DOHH2 (cell line): ENCODE data around the gene TTC8.

Source experiments
- H3F3A ChIP-seq: fragments of 200-600 bp; sonication (generic), shearing (Covaris generic); 2 replicates; pipeline ENCODE4 v1.6.0; 2016; ENCODE audit warnings: antibody characterized with exemption, mild to moderate bottlenecking; ENCODE audit not compliant: control insufficient read depth, insufficient read depth
- H3K27ac ChIP-seq: fragments of 200-600 bp; sonication (generic); 2 replicates; pipeline ENCODE4 v1.5.1; 2014; ENCODE audit warnings: low read depth, mild to moderate bottlenecking, low read length, moderate library complexity
- H3K27me3 ChIP-seq: fragments of 200-600 bp; sonication (generic); 2 replicates; pipeline ENCODE4 v1.6.1; 2014; ENCODE audit warnings: mild to moderate bottlenecking, low read length, mixed read lengths; ENCODE audit not compliant: control insufficient read depth
- H3K36me3 ChIP-seq: fragments of 200-600 bp; sonication (generic); 2 replicates; pipeline ENCODE4 v1.6.1; 2014; ENCODE audit warnings: mild to moderate bottlenecking, low read length, moderate library complexity, mixed read lengths; ENCODE audit not compliant: control insufficient read depth
- H3K4me1 ChIP-seq: fragments of 200-600 bp; sonication (generic); 2 replicates; pipeline ENCODE4 v1.6.1; 2014; ENCODE audit warnings: mild to moderate bottlenecking, low read length, mixed read lengths; ENCODE audit not compliant: control insufficient read depth
- H3K4me2 ChIP-seq: fragments of 200-600 bp; sonication (generic); 2 replicates; pipeline ENCODE4 v1.6.0; 2014; ENCODE audit warnings: mild to moderate bottlenecking, low read length, moderate library complexity
- H3K4me3 ChIP-seq: fragments of 200-600 bp; sonication (generic); 2 replicates; pipeline ENCODE4 v1.5.1; 2014; ENCODE audit warnings: mild to moderate bottlenecking, low read length, mixed read lengths
- H3K79me2 ChIP-seq: fragments of 200-600 bp; sonication (generic); 2 replicates; pipeline ENCODE4 v1.6.1; 2014; ENCODE audit warnings: mild to moderate bottlenecking, low read length, mixed read lengths; ENCODE audit not compliant: control insufficient read depth
- H3K9me2 ChIP-seq: fragments of 200-600 bp; sonication (generic); replicated peaks from 2 replicates; pipeline ENCODE4 v1.6.1; 2014; ENCODE audit warnings: mild to moderate bottlenecking, low read length, mixed read lengths; ENCODE audit not compliant: control insufficient read depth
- H3K9me3 ChIP-seq: fragments of 200-600 bp; sonication (generic); 2 replicates; pipeline ENCODE4 v1.6.1; 2014; ENCODE audit warnings: antibody characterized with exemption, low read length, mixed read lengths; ENCODE audit not compliant: control insufficient read depth, insufficient read depth
- H4K20me1 ChIP-seq: fragments of 200-600 bp; sonication (generic); 2 replicates; pipeline ENCODE4 v1.6.0; 2014; ENCODE audit warnings: low read depth, mild to moderate bottlenecking, antibody characterized with exemption, low read length, moderate library complexity; ENCODE audit not compliant: control insufficient read depth, insufficient read depth
- EZH2phosphoT487 ChIP-seq: fragments of 200-600 bp; sonication (generic); IDR thresholded peaks from 2 replicates; pipeline ENCODE4 v1.6.1; 2017; ENCODE audit warnings: borderline replicate concordance, mild to moderate bottlenecking, antibody characterized with exemption, low read length, moderate library complexity, mixed read lengths
- TF ChIP-seq, protein P1 (sequence below): fragments of 200-600 bp; sonication (generic); IDR thresholded peaks from one replicate; pipeline ENCODE4 v1.5.1; 2014; ENCODE audit warnings: antibody characterized with exemption, mild to moderate bottlenecking, low read depth, low read length; ENCODE audit not compliant: poor library complexity, severe bottlenecking

Gene TTC8

DNA sequence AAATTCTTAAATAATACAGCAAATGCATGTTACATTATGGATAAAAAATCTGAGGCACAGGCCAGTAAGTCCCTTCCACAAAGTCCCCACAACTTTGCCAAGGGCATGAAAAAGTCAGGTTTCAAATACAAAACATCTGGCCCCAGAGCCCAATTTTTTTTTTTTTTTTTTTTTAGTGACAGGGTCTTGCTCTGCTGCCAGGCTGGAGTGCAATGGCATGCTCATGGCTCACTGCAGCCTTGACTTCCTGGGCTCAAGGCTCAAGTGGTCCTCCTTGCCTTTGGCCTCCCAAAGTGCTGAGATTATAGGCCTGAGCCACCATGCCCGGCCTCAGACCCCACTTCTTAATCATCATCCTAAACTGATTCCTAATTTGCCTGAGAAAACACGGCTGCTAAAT lies 3.1 kb upstream of the TTC8 start:
- TF ChIP-seq EZH2phosphoT487 = no peak
- TF ChIP-seq, protein P1, sequence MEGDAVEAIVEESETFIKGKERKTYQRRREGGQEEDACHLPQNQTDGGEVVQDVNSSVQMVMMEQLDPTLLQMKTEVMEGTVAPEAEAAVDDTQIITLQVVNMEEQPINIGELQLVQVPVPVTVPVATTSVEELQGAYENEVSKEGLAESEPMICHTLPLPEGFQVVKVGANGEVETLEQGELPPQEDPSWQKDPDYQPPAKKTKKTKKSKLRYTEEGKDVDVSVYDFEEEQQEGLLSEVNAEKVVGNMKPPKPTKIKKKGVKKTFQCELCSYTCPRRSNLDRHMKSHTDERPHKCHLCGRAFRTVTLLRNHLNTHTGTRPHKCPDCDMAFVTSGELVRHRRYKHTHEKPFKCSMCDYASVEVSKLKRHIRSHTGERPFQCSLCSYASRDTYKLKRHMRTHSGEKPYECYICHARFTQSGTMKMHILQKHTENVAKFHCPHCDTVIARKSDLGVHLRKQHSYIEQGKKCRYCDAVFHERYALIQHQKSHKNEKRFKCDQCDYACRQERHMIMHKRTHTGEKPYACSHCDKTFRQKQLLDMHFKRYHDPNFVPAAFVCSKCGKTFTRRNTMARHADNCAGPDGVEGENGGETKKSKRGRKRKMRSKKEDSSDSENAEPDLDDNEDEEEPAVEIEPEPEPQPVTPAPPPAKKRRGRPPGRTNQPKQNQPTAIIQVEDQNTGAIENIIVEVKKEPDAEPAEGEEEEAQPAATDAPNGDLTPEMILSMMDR = no peak
- no peak overlapping the region for H3K4me3 ChIP-seq
- H3K36me3 ChIP-seq = no peaks in the 10 kb centered on the region
- no peaks in the 10 kb centered on the region for H4K20me1 ChIP-seq
- no peak overlapping the region for H3K27ac ChIP-seq
- H3K9me2 ChIP-seq = no peaks in the 10 kb centered on the region
- H3F3A ChIP-seq = no peaks in the 10 kb centered on the region
- H3K4me1 ChIP-seq = peaks cover 13% of the 10 kb centered on the region
- peaks cover 2% of the 10 kb centered on the region; the same call in 1 of the 2 replicates for H3K79me2 ChIP-seq
- 0 out of 2 replicates have a peak, but pooled peaks cover 3% of the 10 kb centered on the region for H3K27me3 ChIP-seq
- no peak overlapping the region for H3K4me2 ChIP-seq
- no peaks in the 10 kb centered on the region for H3K9me3 ChIP-seq

DNA sequence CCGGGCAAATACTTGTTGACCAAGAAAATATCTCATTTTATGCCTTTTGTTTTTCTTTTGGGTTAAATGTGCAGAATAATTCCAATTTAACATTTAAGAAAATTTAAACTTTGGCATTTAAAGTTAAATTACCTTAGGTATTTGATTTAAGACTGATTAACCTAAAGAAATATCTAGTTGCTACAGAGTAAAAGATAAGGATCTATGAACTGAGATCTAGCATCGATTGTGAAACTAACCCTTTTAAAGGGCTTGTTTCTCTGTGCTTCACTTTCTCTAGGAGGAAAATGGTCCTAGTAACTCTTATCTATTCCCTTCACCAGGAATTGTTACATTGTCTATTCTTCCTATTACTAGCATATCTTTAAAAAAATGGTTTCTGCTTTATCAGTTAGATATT lies 2.6 kb upstream of the TTC8 start:
- Histone ChIP-seq H4K20me1 (no peaks in the 10 kb centered on the region), H3K4me1 (peaks cover 13% of the 10 kb centered on the region), H3K9me3 (no peaks in the 10 kb centered on the region), H3K27ac (no peak overlapping the region), H3F3A (no peaks in the 10 kb centered on the region), H3K36me3 (no peaks in the 10 kb centered on the region), H3K4me2 (no peak overlapping the region), H3K79me2 (peaks cover 2% of the 10 kb centered on the region; the same call in 1 of the 2 replicates), H3K9me2 (no peaks in the 10 kb centered on the region), H3K27me3 (0 out of 2 replicates have a peak, but pooled peaks cover 3% of the 10 kb centered on the region), H3K4me3 (no peak overlapping the region)
- TF ChIP-seq EZH2phosphoT487 = no peak
- TF ChIP-seq, protein P1 = no peak

DNA sequence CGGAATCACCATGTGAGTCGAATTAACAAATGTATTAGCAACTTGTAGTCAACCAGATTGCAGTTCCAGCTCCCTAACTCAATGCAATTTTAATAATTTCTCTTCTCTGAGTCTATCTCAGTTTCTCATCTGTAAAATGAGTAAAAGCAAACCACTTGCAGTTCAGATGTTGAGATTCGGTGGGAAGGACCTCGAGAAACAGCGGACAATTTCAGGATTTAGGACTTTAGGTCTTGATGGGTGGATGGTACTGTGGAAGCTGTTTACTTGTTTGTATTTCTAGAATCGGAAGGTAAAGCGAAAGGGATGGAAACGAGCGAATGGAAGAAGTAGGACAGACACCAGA lies 510 bp upstream of the TTC8 start:
- Histone ChIP-seq H3K27ac (peak overlapping the region; percentile 39), H3K9me2 (no peaks in the 10 kb centered on the region), H3K4me1 (peaks cover 17% of the 10 kb centered on the region)

More for the DNA sequence above, 510 bp upstream of the TTC8 start:
- Histone ChIP-seq H3K9me3 (no peaks in the 10 kb centered on the region), H3K4me3 (peak overlapping the region; percentile 96), H3K79me2 (peaks cover 2% of the 10 kb centered on the region; the same call in 1 of the 2 replicates), H3K4me2 (peak overlapping the region; percentile 81), H3K27me3 (no peaks in the 10 kb centered on the region), H3F3A (0 out of 2 replicates have a peak, but pooled peaks cover 3% of the 10 kb centered on the region), H4K20me1 (no peaks in the 10 kb centered on the region), H3K36me3 (no peaks in the 10 kb centered on the region)
- TF ChIP-seq EZH2phosphoT487 = no peak
- TF ChIP-seq, protein P1 = no peak
